GM18508 (cell line): ENCODE data around the gene CUZD1.

Source experiments
- ATAC-seq: cut with Tn5 transposase; IDR thresholded peaks from one replicate; pipeline ENCODE4 v1.9.1; 2021; ENCODE audit warnings: moderate number of reproducible peaks; ENCODE audit not compliant: insufficient read depth, unreplicated experiment

The CUZD1 gene

GRCh38 chr10:122822973-122823690, 22.5 kb downstream of the CUZD1 start:
- ATAC-seq, result no peak

- ATAC-seq, result no peak
Observed at GRCh38 chr10:122821808-122822207, 23.8 kb downstream of the CUZD1 start.

GRCh38 chr10:122815458-122815857, 30.2 kb downstream of the CUZD1 start:
- ATAC-seq, result no peak

- ATAC-seq, result no peak
Observed at GRCh38 chr10:122814493-122814892, 31.2 kb downstream of the CUZD1 start.

- ATAC-seq, result no peak
Observed at GRCh38 chr10:122812751-122813150, 32.9 kb downstream of the CUZD1 start.

- no peak for ATAC-seq
Observed at GRCh38 chr10:122802282-122802681, 43.4 kb downstream of the CUZD1 start.

DNA sequence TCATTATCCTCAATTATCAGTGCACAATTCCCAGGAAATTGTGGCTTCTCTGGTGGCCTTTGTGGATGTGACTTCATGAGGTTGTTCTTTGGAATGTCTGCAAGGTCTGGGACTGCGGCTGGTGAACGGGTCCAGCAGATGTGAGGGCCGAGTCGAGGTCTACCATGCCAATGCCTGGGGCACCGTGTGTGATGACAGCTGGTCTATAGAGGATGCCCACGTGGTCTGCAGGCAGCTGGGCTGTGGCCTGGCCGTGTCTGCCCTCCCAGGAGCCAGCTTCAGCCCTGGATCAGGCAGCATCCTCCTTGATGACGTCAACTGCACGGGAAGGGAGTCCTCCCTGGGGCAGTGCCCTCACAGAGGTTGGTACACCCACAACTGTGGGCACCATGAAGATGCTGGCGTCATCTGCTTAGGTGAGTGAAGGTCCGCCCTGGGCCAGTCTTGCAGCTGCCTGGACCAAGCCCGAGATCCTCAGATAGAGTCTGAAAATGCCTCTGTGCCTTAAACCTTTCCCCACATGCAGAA, 46.9 kb downstream of the CUZD1 start:
- ATAC-seq, result no peak

- ATAC-seq, result no peak
Observed at GRCh38 chr10:122796796-122797195, 48.9 kb downstream of the CUZD1 start.

DNA sequence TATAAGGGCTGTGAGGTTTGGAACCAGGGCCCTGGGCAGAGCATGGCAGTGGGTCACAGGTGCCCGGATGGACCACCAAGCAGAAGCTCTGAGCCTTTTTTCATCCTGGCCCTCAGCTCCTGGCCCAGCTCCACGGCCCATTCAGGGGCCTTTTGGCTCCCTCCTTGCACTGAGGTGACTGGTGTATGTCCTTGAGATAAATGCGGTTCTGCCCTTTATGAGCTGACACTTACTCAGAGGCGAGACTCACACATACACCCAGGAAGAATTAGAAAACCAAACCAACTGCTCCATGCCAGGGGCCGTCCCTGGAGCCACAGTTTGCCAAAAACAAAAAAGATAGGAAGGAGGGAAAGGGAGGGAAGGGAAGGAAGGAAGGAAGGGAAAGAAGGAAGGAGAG, 49.7 kb downstream of the CUZD1 start:
- ATAC-seq, result no peak

DNA sequence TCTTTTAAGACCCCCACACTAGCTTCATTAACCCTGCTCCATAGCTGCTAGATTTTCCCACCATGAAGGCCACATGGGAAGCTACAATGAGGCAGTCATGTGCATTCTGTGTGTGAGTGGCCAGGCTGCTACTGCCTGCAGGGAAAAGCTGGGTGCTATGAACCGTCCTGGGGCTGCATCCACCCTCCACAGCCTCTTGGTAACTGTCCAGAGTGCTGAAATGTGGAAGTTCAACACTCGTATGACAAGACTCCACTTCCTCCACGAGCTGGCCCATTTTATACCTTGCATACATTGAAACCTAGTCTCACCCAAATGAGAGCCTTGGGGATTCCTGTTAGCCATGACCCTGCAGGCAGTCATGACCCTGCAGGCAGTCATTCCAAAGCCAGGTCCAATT, 59.4 kb downstream of the CUZD1 start:
- ATAC-seq, result no peak

DNA sequence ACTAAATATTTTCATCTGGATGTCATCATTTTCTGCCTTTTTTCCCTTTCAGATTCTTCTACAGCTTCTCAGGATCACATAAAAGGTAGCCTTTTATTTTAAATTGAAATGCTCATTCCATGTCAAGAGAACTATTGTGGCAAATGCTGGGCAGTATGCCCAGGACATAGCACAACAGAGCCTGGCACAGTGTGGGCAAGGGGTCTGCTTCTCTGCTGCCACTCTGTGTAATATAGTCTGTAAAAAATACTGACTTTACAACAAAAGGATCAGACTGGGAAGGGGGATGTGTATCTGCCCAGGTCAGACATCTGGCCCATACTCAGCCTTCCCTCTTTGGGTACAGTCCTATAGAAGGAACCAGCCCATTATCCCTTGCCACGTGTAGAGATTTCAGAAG, 62.7 kb downstream of the CUZD1 start:
- no peak for ATAC-seq
